Small intestine (tissue), 7 donors: ENCODE measurements around the gene HTT. TPM values are rescaled to one million over a fixed set of nuclear protein-coding genes. Genes with fewer than 3 reads are reported as not detected.

Experiments
- DNase-seq, 2 donors: peaks; one replicate each; pipeline versions ENCODE4 v3.0.0 to v3.0.0-alpha.2; 2013
- FAIRE-seq: peaks from 2 replicates; lab custom pipeline; 2012; peaks lifted over from hg19 to GRCh38; lab: Jason Lieb, UNC
- H3K27ac ChIP-seq, 3 donors: one replicate each; pipeline ENCODE4 v1.5.1; 2013; ENCODE audit warnings: low read length in 2 of 3, mild to moderate bottlenecking in 2 of 3, control low read depth in 1 of 3, inconsistent platforms in 1 of 3, low read depth in 1 of 3, moderate library complexity in 1 of 3
- H3K27me3 ChIP-seq, 3 donors: one replicate each; pipeline ENCODE4 v1.6.1; 2013; ENCODE audit warnings: low read length in 3 of 3, inconsistent platforms in 1 of 3; ENCODE audit not compliant: control insufficient read depth in 3 of 3, insufficient read depth in 3 of 3
- H3K36me3 ChIP-seq, 3 donors: one replicate each; pipeline ENCODE4 v1.6.1; 2013; ENCODE audit warnings: low read length in 3 of 3, inconsistent platforms in 1 of 3, low read depth in 1 of 3, mild to moderate bottlenecking in 1 of 3, moderate library complexity in 1 of 3; ENCODE audit not compliant: control insufficient read depth in 3 of 3, insufficient read depth in 2 of 3
- H3K4me1 ChIP-seq, 3 donors: one replicate each; pipeline ENCODE4 v1.6.1; 2013; ENCODE audit warnings: low read length in 2 of 3, inconsistent platforms in 1 of 3, low read depth in 1 of 3, mild to moderate bottlenecking in 1 of 3, moderate library complexity in 1 of 3; ENCODE audit not compliant: control insufficient read depth in 3 of 3, insufficient read depth in 2 of 3
- H3K4me3 ChIP-seq, 3 donors: one replicate each; pipeline ENCODE4 v1.5.1; 2013; ENCODE audit warnings: low read length in 3 of 3, control low read depth in 1 of 3, inconsistent platforms in 1 of 3, low read depth in 1 of 3, mild to moderate bottlenecking in 1 of 3, moderate library complexity in 1 of 3
- H3K9me3 ChIP-seq, 2 donors: one replicate each; pipeline ENCODE4 v1.6.1; 2013; ENCODE audit warnings: low read depth in 1 of 2, low read length in 1 of 2; ENCODE audit not compliant: control insufficient read depth in 2 of 2, insufficient read depth in 1 of 2
- WGBS, 3 donors: extraction: QIAGEN DNeasy Blood & Tissue Kit; methylation state at CpG; one replicate each; pipeline ENCODE4 v1.1.7; 2013; 5-methylcytosine and 5-hydroxymethylcytosine counted together
- polyA plus RNA-seq, 4 donors: library from polyadenylated mRNA; stranded (reverse) in 3 of 4; unstranded in 1 of 4; fragments of 200-250 nt in 3 of 4; fragments of 120-200 nt in 1 of 4; gene quantifications; one replicate each; pipeline versions ENCODE4 v1.2.1 to v1.2.3, GENCODE V29; 2013
- donor health status: healthy with polysubstance abuse.
- donor health status: control.
- donor health status: control.
- donor health status: Bipolar disorder and iron deficiency.
- donor health status: healthy.

HTT gene
- polyA plus RNA-seq, 4 donors, result 10.3 to 28.8 (median 14.8) TPM

GRCh38 chr4:3183008-3183407 lies 108.5 kb downstream of the HTT start:
- H3K9me3 ChIP-seq, result no peaks in the 10 kb centered on the region
- no peaks in the 10 kb centered on the region for H3K27me3 ChIP-seq
- peaks cover 4 to 56% (median 19%) of the 10 kb centered on the region in 3 donors for H3K36me3 ChIP-seq
- no peaks in the 10 kb centered on the region for H3K4me1 ChIP-seq
- 91 to 98% (median 92%) methylated on average over 4 of the region's 4 CpGs for WGBS, 3 donors
- no peak overlapping the region for H3K4me3 ChIP-seq
- DNase-seq (no peak), FAIRE-seq (no peak)
- H3K27ac ChIP-seq, result no peak overlapping the region

GRCh38 chr4:3184725-3185124 lies 110.2 kb downstream of the HTT start:
- no peaks in the 10 kb centered on the region for H3K9me3 ChIP-seq
- H3K4me1 ChIP-seq, result no peaks in the 10 kb centered on the region
- no peak for FAIRE-seq
- H3K27me3 ChIP-seq, result no peaks in the 10 kb centered on the region
- WGBS, 3 donors, result 88 to 90% (median 88%) methylated on average over 4 of the region's 4 CpGs
- H3K36me3 ChIP-seq, result peaks cover 8 to 53% (median 23%) of the 10 kb centered on the region in 3 donors
- DNase-seq, result no peak
- H3K27ac ChIP-seq, result no peak overlapping the region
- no peak overlapping the region for H3K4me3 ChIP-seq

GRCh38 chr4:3186609-3187008 lies 112.1 kb downstream of the HTT start:
- H3K4me3 ChIP-seq, result no peak overlapping the region
- H3K9me3 ChIP-seq, result no peaks in the 10 kb centered on the region
- H3K36me3 ChIP-seq, result peaks cover 8 to 55% (median 27%) of the 10 kb centered on the region in 3 donors
- no peaks in the 10 kb centered on the region for H3K4me1 ChIP-seq
- DNase-seq (no peak), FAIRE-seq (no peak)
- no peaks in the 10 kb centered on the region for H3K27me3 ChIP-seq
- no peak overlapping the region for H3K27ac ChIP-seq
- 93 to 96% (median 93%) methylated on average over 11 of the region's 11 CpGs for WGBS, 3 donors

GRCh38 chr4:3188118-3188517 lies 113.6 kb downstream of the HTT start:
- Histone ChIP-seq H3K36me3 (peaks cover 8 to 54% (median 18%) of the 10 kb centered on the region in 3 donors), H3K9me3 (no peaks in the 10 kb centered on the region), H3K4me1 (no peaks in the 10 kb centered on the region), H3K27ac (no peak overlapping the region), H3K4me3 (no peak overlapping the region), H3K27me3 (no peaks in the 10 kb centered on the region)
- DNase-seq, result no peak
- WGBS, 3 donors, result 92 to 98% (median 93%) methylated on average over 6 of the region's 6 CpGs
- FAIRE-seq, result no peak

GRCh38 chr4:3189459-3189858 lies 115.0 kb downstream of the HTT start:
- no peak for DNase-seq

GRCh38 chr4:3190549-3190948 lies 116.1 kb downstream of the HTT start:
- H3K9me3 ChIP-seq, result no peaks in the 10 kb centered on the region
- DNase-seq (no peak), FAIRE-seq (no peak)
- no peaks in the 10 kb centered on the region for H3K4me1 ChIP-seq
- H3K36me3 ChIP-seq, result peaks cover 8 to 49% (median 18%) of the 10 kb centered on the region in 3 donors
- WGBS, 3 donors, result 81 to 95% (median 94%) methylated on average over 5 of the region's 5 CpGs
- no peak overlapping the region for H3K27ac ChIP-seq
- no peak overlapping the region for H3K4me3 ChIP-seq
- no peaks in the 10 kb centered on the region for H3K27me3 ChIP-seq

More at GRCh38 chr4:3189459-3189858, 115.0 kb downstream of the HTT start:
- peaks cover 4 to 49% (median 15%) of the 10 kb centered on the region in 3 donors for H3K36me3 ChIP-seq
- no peak for FAIRE-seq
- H3K4me1 ChIP-seq, result no peaks in the 10 kb centered on the region
- H3K4me3 ChIP-seq, result no peak overlapping the region
- H3K9me3 ChIP-seq, result no peaks in the 10 kb centered on the region
- no peak overlapping the region for H3K27ac ChIP-seq
- no peaks in the 10 kb centered on the region for H3K27me3 ChIP-seq

GRCh38 chr4:3192188-3192587 lies 117.7 kb downstream of the HTT start:
- Histone ChIP-seq H3K4me3 (no peak overlapping the region), H3K36me3 (peaks cover 9 to 60% (median 18%) of the 10 kb centered on the region in 3 donors), H3K9me3 (no peaks in the 10 kb centered on the region), H3K27ac (no peak overlapping the region), H3K4me1 (no peaks in the 10 kb centered on the region), H3K27me3 (no peaks in the 10 kb centered on the region)
- WGBS, 3 donors, result 85 to 92% (median 87%) methylated on average over 4 of the region's 4 CpGs
- no peak for DNase-seq
- no peak for FAIRE-seq

GRCh38 chr4:3192827-3193226 lies 118.3 kb downstream of the HTT start:
- DNase-seq, result no peak
- H3K27me3 ChIP-seq, result no peaks in the 10 kb centered on the region
- H3K4me1 ChIP-seq, result no peaks in the 10 kb centered on the region
- no peak for FAIRE-seq
- no peaks in the 10 kb centered on the region for H3K9me3 ChIP-seq
- peaks cover 9 to 66% (median 16%) of the 10 kb centered on the region in 3 donors for H3K36me3 ChIP-seq
- 96% methylated on average over 12 of the region's 12 CpGs for WGBS, 3 donors
- no peak overlapping the region for H3K4me3 ChIP-seq
- H3K27ac ChIP-seq, result no peak overlapping the region

- Histone ChIP-seq H3K27ac (no peak overlapping the region), H3K36me3 (peaks cover 7 to 66% (median 11%) of the 10 kb centered on the region in 3 donors), H3K4me3 (no peak overlapping the region), H3K27me3 (no peaks in the 10 kb centered on the region), H3K9me3 (no peaks in the 10 kb centered on the region), H3K4me1 (no peaks in the 10 kb centered on the region)
- 68 to 77% (median 72%) methylated on average over 6 of the region's 6 CpGs for WGBS, 3 donors
- FAIRE-seq (no peak), DNase-seq (no peak)
These were observed 119.2 kb downstream of the HTT start for GRCh38 chr4:3193531-3194203.
